Myocyte (in vitro differentiated cells): ENCODE results near the gene ATXN7. TPM values are rescaled to one million over a fixed set of nuclear protein-coding genes. Genes with fewer than 3 reads are reported as not detected.

Experiments used
- DNase-seq: peaks from one replicate; pipeline ENCODE4 v3.0.0-alpha.2; 2012; ENCODE audit warnings: low read depth
- total RNA-seq: library from RNA; depleted of rRNA; stranded (reverse); fragments of >200 nt; gene quantifications from 2 replicates; pipeline ENCODE4 v1.2.3, GENCODE V29; 2014

ATXN7 gene
- total RNA-seq, 1 donor from 2014 or later, result 8.7 TPM

GRCh38 chr3:63980019-63980418, 116.4 kb downstream of the ATXN7 start:
- DNase-seq, result no peak

GRCh38 chr3:63980830-63981498, 117.3 kb downstream of the ATXN7 start:
- DNase-seq, result peak; percentile 72

- DNase-seq, result no peak
Observed at GRCh38 chr3:63981980-63982379, 118.3 kb downstream of the ATXN7 start.

- DNase-seq, result no peak
Observed at GRCh38 chr3:63984391-63984790, 120.7 kb downstream of the ATXN7 start.

GRCh38 chr3:63986146-63986545, 122.5 kb downstream of the ATXN7 start:
- peak; percentile 22 for DNase-seq

GRCh38 chr3:63986831-63987230, 123.2 kb downstream of the ATXN7 start:
- no peak for DNase-seq

GRCh38 chr3:63988943-63989342, 125.3 kb downstream of the ATXN7 start:
- DNase-seq, result no peak

- DNase-seq, result no peak
Observed at GRCh38 chr3:63990204-63990603, 126.5 kb downstream of the ATXN7 start.

GRCh38 chr3:63990733-63991132, 127.1 kb downstream of the ATXN7 start:
- no peak for DNase-seq

GRCh38 chr3:63991666-63992065, 128.0 kb downstream of the ATXN7 start:
- DNase-seq, result no peak

- DNase-seq, result no peak
Observed at GRCh38 chr3:63992516-63993209, 129.0 kb downstream of the ATXN7 start.

GRCh38 chr3:63993653-63994079, 130.0 kb downstream of the ATXN7 start:
- DNase-seq, result peak; percentile 83

GRCh38 chr3:63995086-63995485, 131.4 kb downstream of the ATXN7 start:
- no peak for DNase-seq

GRCh38 chr3:63998852-63999754, 135.4 kb downstream of the ATXN7 start:
- DNase-seq, result no peak

- DNase-seq, result no peak
Observed at GRCh38 chr3:64000453-64001055, 136.9 kb downstream of the ATXN7 start.

- DNase-seq, result no peak
Observed at GRCh38 chr3:64002233-64002632, 138.6 kb downstream of the ATXN7 start.

- DNase-seq, result no peak
Observed at GRCh38 chr3:64003589-64003988, 139.9 kb downstream of the ATXN7 start.

GRCh38 chr3:64008017-64008416, 144.3 kb downstream of the ATXN7 start:
- no peak for DNase-seq

GRCh38 chr3:64008487-64009351, 145.1 kb downstream of the ATXN7 start:
- peak; percentile 30 for DNase-seq

GRCh38 chr3:64009528-64009927, 145.9 kb downstream of the ATXN7 start:
- no peak for DNase-seq
